ENCODE results near the gene FXYD6.

DNA sequence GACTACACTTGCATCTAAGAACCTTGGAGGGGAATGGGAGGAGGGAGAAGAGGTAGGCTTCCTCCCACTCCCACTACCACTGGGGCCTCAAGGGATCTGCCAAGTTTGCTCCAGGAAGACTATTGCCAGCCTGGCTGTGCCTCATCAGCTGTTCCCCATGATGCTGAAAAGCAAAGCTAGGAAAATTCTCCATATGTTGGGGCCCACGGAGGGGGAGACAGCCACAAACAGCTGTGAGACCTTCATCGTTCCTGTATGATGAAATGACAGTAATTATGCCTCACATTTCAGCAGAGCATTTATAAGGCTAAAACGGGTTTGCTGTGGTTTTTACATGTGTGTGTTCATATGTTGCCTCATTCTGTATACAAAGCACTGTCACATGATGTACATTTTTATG lies 86.2 kb downstream of the FXYD6 start:
- TF ChIP-seq, protein P1, sequence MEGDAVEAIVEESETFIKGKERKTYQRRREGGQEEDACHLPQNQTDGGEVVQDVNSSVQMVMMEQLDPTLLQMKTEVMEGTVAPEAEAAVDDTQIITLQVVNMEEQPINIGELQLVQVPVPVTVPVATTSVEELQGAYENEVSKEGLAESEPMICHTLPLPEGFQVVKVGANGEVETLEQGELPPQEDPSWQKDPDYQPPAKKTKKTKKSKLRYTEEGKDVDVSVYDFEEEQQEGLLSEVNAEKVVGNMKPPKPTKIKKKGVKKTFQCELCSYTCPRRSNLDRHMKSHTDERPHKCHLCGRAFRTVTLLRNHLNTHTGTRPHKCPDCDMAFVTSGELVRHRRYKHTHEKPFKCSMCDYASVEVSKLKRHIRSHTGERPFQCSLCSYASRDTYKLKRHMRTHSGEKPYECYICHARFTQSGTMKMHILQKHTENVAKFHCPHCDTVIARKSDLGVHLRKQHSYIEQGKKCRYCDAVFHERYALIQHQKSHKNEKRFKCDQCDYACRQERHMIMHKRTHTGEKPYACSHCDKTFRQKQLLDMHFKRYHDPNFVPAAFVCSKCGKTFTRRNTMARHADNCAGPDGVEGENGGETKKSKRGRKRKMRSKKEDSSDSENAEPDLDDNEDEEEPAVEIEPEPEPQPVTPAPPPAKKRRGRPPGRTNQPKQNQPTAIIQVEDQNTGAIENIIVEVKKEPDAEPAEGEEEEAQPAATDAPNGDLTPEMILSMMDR (IDR thresholded peaks at IDR 0.05; ENCODE audit: insufficient read depth, low read length, poor library complexity, severe bottlenecking), result no peak
- TF ChIP-seq EZH2phosphoT487 (conservative IDR thresholded peaks at IDR 0.05; ENCODE audit: low read length), result no peak

Data from SU-DHL-6 (cell line).